HFF-Myc (cell line): ENCODE results near the gene FAM83F.

Source experiments
- DNase-seq: peaks from one replicate; pipeline ENCODE4 v3.0.0-alpha.2; 2011; ENCODE audit warnings: low read depth; ENCODE audit errors: extremely low read depth
- H3K4me3 ChIP-seq: replicated peaks from 2 replicates; pipeline ENCODE4 v1.5.1; 2011; ENCODE audit warnings: low read depth, mild to moderate bottlenecking, control low read depth, low read length
- CTCF ChIP-seq: IDR thresholded peaks from 2 replicates; pipeline ENCODE4 v1.5.1; 2012; ENCODE audit warnings: mild to moderate bottlenecking, low read depth, low read length, control low read depth; ENCODE audit errors: missing control alignments

FAM83F gene

GRCh38 chr22:40051322-40051721, 56.6 kb downstream of the FAM83F start:
- no peak for TF ChIP-seq CTCF
- no peak for DNase-seq
- no peak overlapping the region for H3K4me3 ChIP-seq

GRCh38 chr22:40053460-40053859, 58.7 kb downstream of the FAM83F start:
- H3K4me3 ChIP-seq, result no peak overlapping the region
- TF ChIP-seq CTCF, result no peak
- no peak for DNase-seq

GRCh38 chr22:40054486-40054885, 59.7 kb downstream of the FAM83F start:
- DNase-seq, result no peak
- no peak overlapping the region for H3K4me3 ChIP-seq
- no peak for TF ChIP-seq CTCF

GRCh38 chr22:40055143-40055883, 60.6 kb downstream of the FAM83F start:
- no peak for DNase-seq
- TF ChIP-seq CTCF, result no peak
- H3K4me3 ChIP-seq, result no peak overlapping the region

- no peak for TF ChIP-seq CTCF
- no peak overlapping the region for H3K4me3 ChIP-seq
- DNase-seq, result no peak
These were observed 61.4 kb downstream of the FAM83F start for GRCh38 chr22:40056154-40056553.

GRCh38 chr22:40056559-40056958, 61.8 kb downstream of the FAM83F start:
- DNase-seq, result no peak
- TF ChIP-seq CTCF, result no peak
- no peak overlapping the region for H3K4me3 ChIP-seq

- no peak for DNase-seq
- H3K4me3 ChIP-seq, result no peak overlapping the region
- no peak for TF ChIP-seq CTCF
These were observed 62.9 kb downstream of the FAM83F start for GRCh38 chr22:40057652-40058051.
